H9 (cell line): ENCODE results near the gene P4HA3. TPM values are rescaled to one million over a fixed set of nuclear protein-coding genes. Genes with fewer than 3 reads are reported as not detected.

Source experiments
- DNase-seq: peaks from one replicate; pipeline ENCODE4 v3.0.0-alpha.2; 2017
- H2AFZ ChIP-seq: one replicate; pipeline ENCODE4 v1.6.1; 2013; ENCODE audit warnings: mild to moderate bottlenecking, low read length, control low read depth, moderate library complexity
- H2AK5ac ChIP-seq: 2 replicates; pipeline ENCODE4 v1.6.1; 2013; ENCODE audit warnings: low read length, control low read depth, mixed read lengths; ENCODE audit not compliant: insufficient read length
- H2BK120ac ChIP-seq: one replicate; pipeline ENCODE4 v1.6.1; 2013; ENCODE audit warnings: low read depth, mild to moderate bottlenecking, low read length, control low read depth, inconsistent platforms; ENCODE audit not compliant: poor library complexity, severe bottlenecking
- H2BK12ac ChIP-seq: 2 replicates; pipeline ENCODE4 v1.6.1; 2013; ENCODE audit warnings: low read length, control low read depth, mixed read lengths, low read depth; ENCODE audit not compliant: insufficient read length
- H2BK15ac ChIP-seq: 2 replicates; pipeline ENCODE4 v1.6.1; 2013; ENCODE audit warnings: low read depth, low read length, control low read depth
- H2BK20ac ChIP-seq: one replicate; pipeline ENCODE4 v1.6.1; 2013; ENCODE audit warnings: low read depth, mild to moderate bottlenecking, low read length, control low read depth, inconsistent platforms; ENCODE audit not compliant: poor library complexity, severe bottlenecking
- H2BK5ac ChIP-seq: 2 replicates; pipeline ENCODE4 v1.6.1; 2013; ENCODE audit warnings: low read length, control low read depth, mixed read lengths; ENCODE audit not compliant: insufficient read length
- H3K14ac ChIP-seq: 2 replicates; pipeline ENCODE4 v1.6.1; 2013; ENCODE audit warnings: low read length, control low read depth; ENCODE audit not compliant: insufficient read depth
- H3K18ac ChIP-seq: 2 replicates; pipeline ENCODE4 v1.6.1; 2013; ENCODE audit warnings: low read depth, mild to moderate bottlenecking, mixed read lengths, low read length, control low read depth; ENCODE audit not compliant: insufficient read length
- H3K23ac ChIP-seq: 2 replicates; pipeline ENCODE4 v1.6.1; 2013; ENCODE audit warnings: low read length, control low read depth, mixed read lengths, low read depth; ENCODE audit not compliant: insufficient read length
- H3K23me2 ChIP-seq: 2 replicates; pipeline ENCODE4 v1.6.1; 2013; ENCODE audit warnings: low read depth, mild to moderate bottlenecking, mixed read lengths, low read length, control low read depth; ENCODE audit not compliant: insufficient read length, poor library complexity, severe bottlenecking
- H3K27ac ChIP-seq: 2 replicates; pipeline ENCODE4 v1.5.1; 2013; ENCODE audit warnings: low read length, control low read depth, mixed read lengths, low read depth; ENCODE audit not compliant: insufficient read length
- H3K27me3 ChIP-seq: 2 replicates; pipeline ENCODE4 v1.6.1; 2013; ENCODE audit warnings: low read length, control low read depth, inconsistent platforms; ENCODE audit not compliant: insufficient read depth
- H3K4ac ChIP-seq: 2 replicates; pipeline ENCODE4 v1.6.1; 2013; ENCODE audit warnings: low read depth, mild to moderate bottlenecking, control low read depth, inconsistent platforms, low read length, moderate library complexity
- H3K4me1 ChIP-seq: 2 replicates; pipeline ENCODE4 v1.6.1; 2013; ENCODE audit warnings: low read length, control low read depth, inconsistent platforms; ENCODE audit not compliant: insufficient read depth
- H3K4me2 ChIP-seq: 2 replicates; pipeline ENCODE4 v1.6.1; 2013; ENCODE audit warnings: low read length, control low read depth, mixed read lengths; ENCODE audit not compliant: insufficient read length, insufficient read depth
- H3K56ac ChIP-seq: 2 replicates; pipeline ENCODE4 v1.6.1; 2013; ENCODE audit warnings: low read depth, mild to moderate bottlenecking, mixed read lengths, low read length, control low read depth; ENCODE audit not compliant: insufficient read length
- H3K79me1 ChIP-seq: 2 replicates; pipeline ENCODE4 v1.6.1; 2013; ENCODE audit warnings: low read depth, mild to moderate bottlenecking, moderate library complexity, low read length, control low read depth, inconsistent platforms; ENCODE audit not compliant: insufficient read depth, poor library complexity, severe bottlenecking
- H3K79me2 ChIP-seq: 2 replicates; pipeline ENCODE4 v1.6.1; 2013; ENCODE audit warnings: low read length, control low read depth, inconsistent platforms; ENCODE audit not compliant: insufficient read depth
- H3K9ac ChIP-seq: 2 replicates; pipeline ENCODE4 v1.6.1; 2013; ENCODE audit warnings: low read length, control low read depth, mixed read lengths; ENCODE audit not compliant: insufficient read length; ENCODE audit errors: extremely low read depth
- H3K9me3 ChIP-seq: one replicate; pipeline ENCODE4 v1.6.1; 2013; ENCODE audit warnings: low read depth, low read length, inconsistent platforms; ENCODE audit not compliant: control insufficient read depth
- H3T11ph ChIP-seq: one replicate; pipeline ENCODE4 v1.6.1; 2013; ENCODE audit warnings: mild to moderate bottlenecking, low read length, control low read depth, inconsistent platforms
- H4K20me1 ChIP-seq: one replicate; pipeline ENCODE4 v1.6.1; 2013; ENCODE audit not compliant: control insufficient read depth, insufficient read length, insufficient read depth
- H4K5ac ChIP-seq: 2 replicates; pipeline ENCODE4 v1.6.1; 2013; ENCODE audit warnings: low read depth, mild to moderate bottlenecking, mixed read lengths, low read length, control low read depth; ENCODE audit not compliant: insufficient read length
- H4K8ac ChIP-seq: replicated peaks from 2 replicates; pipeline ENCODE4 v1.6.1; 2013; ENCODE audit warnings: low read length, control low read depth, mixed read lengths, low read depth; ENCODE audit not compliant: insufficient read length
- H4K91ac ChIP-seq: 2 replicates; pipeline ENCODE4 v1.6.1; 2013; ENCODE audit warnings: low read depth, mild to moderate bottlenecking, moderate library complexity, mixed read lengths, low read length, control low read depth; ENCODE audit not compliant: insufficient read length
- H3K27ac Mint-ChIP-seq, 3 experiments: 2 replicates in 2 of 3; 3 replicates in 1 of 3; pipeline ENCODE4 v1.8.0; 2020 to 2021; ENCODE audit warnings: mixed read lengths in 3 of 3, mild to moderate bottlenecking in 1 of 3, moderate library complexity in 1 of 3
- H3K27me3 Mint-ChIP-seq: 2 replicates; pipeline ENCODE4 v1.8.0; 2021; ENCODE audit warnings: low read depth, mild to moderate bottlenecking, moderate library complexity, mixed read lengths
- H3K36me3 Mint-ChIP-seq, 3 experiments: 2 replicates in 2 of 3; 3 replicates in 1 of 3; pipeline ENCODE4 v1.8.0; 2020 to 2021; ENCODE audit warnings: low read depth in 3 of 3, mixed read lengths in 3 of 3; ENCODE audit not compliant: insufficient read depth in 1 of 3
- H3K4me1 Mint-ChIP-seq, 2 experiments: 2 replicates each; pipeline ENCODE4 v1.8.0; 2020; ENCODE audit warnings: mixed read lengths in 2 of 2
- H3K4me3 Mint-ChIP-seq, 2 experiments: 2 replicates in 1 of 2; 3 replicates in 1 of 2; pipeline ENCODE4 v1.8.0; 2020 to 2021; ENCODE audit warnings: mild to moderate bottlenecking in 2 of 2, mixed read lengths in 2 of 2, moderate library complexity in 1 of 2
- H3K9me3 Mint-ChIP-seq, 2 experiments: 2 replicates in 1 of 2; 3 replicates in 1 of 2; pipeline ENCODE4 v1.8.0; 2020; ENCODE audit warnings: mild to moderate bottlenecking in 2 of 2, mixed read lengths in 2 of 2, moderate library complexity in 1 of 2
- WGBS: extraction: QIAGEN DNeasy Blood & Tissue Kit; methylation state at CpG from one replicate; pipeline ENCODE4 v1.1.7; 2013; ENCODE audit warnings: missing lambda C conversion rate, low lambda C conversion rate, mixed read lengths; ENCODE audit not compliant: insufficient read length; ENCODE audit errors: extremely low coverage; 5-methylcytosine and 5-hydroxymethylcytosine counted together
- total RNA-seq: library from RNA; stranded (reverse); gene quantifications from 2 replicates; pipeline ENCODE4 v1.2.1, GENCODE V29; 2021
- TF ChIP-seq, protein P1 (sequence below): fragments of 200-600 bp; sonication (generic); conservative IDR thresholded peaks from 3 replicates; pipeline ENCODE4 v1.8.0; 2021; ENCODE audit warnings: antibody characterized with exemption, mild to moderate bottlenecking

P4HA3 gene
- total RNA-seq, 1 experiment from 2014 or later: not detected

DNA sequence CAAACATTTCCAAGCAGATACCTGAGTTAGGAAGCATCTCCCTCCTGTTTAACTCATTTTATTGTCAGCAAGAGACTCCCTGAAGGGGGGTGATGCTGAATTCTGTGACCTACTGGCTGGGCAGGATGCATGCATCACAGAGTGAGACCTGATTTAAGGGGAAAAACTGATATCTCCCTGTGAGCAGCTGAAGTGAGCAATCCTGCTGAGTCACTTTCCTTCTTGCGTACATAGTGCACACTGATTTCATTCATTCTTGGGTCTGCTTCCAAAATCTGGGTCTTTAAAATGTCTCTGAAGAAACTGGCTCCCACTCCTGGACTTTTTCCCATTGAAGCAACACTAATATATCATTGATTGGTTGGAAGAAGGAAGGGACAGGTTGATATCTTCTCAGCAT, 23.3 kb downstream of the P4HA3 start:
- Histone ChIP-seq H3K23me2 (no peaks in the 10 kb centered on the region), H3K4me1 (no peaks in the 10 kb centered on the region), H4K5ac (no peak overlapping the region), H4K8ac (no peak overlapping the region), H4K20me1 (no peaks in the 10 kb centered on the region), H3T11ph (no peak overlapping the region), H2BK15ac (no peak overlapping the region), H4K91ac (no peak overlapping the region), H2BK20ac (no peak overlapping the region), H2BK5ac (no peak overlapping the region), H3K18ac (no peak overlapping the region), H2BK12ac (no peak overlapping the region), H3K79me2 (no peaks in the 10 kb centered on the region), H2AK5ac (no peak overlapping the region), H3K4me2 (no peak overlapping the region), H3K27me3 (no peaks in the 10 kb centered on the region), H3K23ac (no peak overlapping the region), H2AFZ (no peak overlapping the region), H3K56ac (no peak overlapping the region), H2BK120ac (no peak overlapping the region), H3K14ac (no peak overlapping the region), H3K9ac (no peak overlapping the region), H3K79me1 (no peaks in the 10 kb centered on the region), H3K4ac (no peak overlapping the region), H3K9me3 (no peaks in the 10 kb centered on the region), H3K27ac (no peak overlapping the region)
- Mint-ChIP-seq H3K27me3 (peaks cover 6% of the 10 kb centered on the region), H3K4me1 (no peaks in the 10 kb centered on the region), H3K4me3 (no peak overlapping the region), H3K9me3 (peaks cover 0 to 3% of the 10 kb centered on the region in 2 experiments; a peak in 4 of 5 replicates), H3K27ac (no peak overlapping the region), H3K36me3 (no peaks in the 10 kb centered on the region)
- WGBS: no CpG with 5 or more reads among the region's 1 CpG
- no peak for DNase-seq
- TF ChIP-seq, protein P1, sequence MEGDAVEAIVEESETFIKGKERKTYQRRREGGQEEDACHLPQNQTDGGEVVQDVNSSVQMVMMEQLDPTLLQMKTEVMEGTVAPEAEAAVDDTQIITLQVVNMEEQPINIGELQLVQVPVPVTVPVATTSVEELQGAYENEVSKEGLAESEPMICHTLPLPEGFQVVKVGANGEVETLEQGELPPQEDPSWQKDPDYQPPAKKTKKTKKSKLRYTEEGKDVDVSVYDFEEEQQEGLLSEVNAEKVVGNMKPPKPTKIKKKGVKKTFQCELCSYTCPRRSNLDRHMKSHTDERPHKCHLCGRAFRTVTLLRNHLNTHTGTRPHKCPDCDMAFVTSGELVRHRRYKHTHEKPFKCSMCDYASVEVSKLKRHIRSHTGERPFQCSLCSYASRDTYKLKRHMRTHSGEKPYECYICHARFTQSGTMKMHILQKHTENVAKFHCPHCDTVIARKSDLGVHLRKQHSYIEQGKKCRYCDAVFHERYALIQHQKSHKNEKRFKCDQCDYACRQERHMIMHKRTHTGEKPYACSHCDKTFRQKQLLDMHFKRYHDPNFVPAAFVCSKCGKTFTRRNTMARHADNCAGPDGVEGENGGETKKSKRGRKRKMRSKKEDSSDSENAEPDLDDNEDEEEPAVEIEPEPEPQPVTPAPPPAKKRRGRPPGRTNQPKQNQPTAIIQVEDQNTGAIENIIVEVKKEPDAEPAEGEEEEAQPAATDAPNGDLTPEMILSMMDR: no peak
